ENCODE measurements around the gene TRAM2. TPM values are rescaled to one million over a fixed set of nuclear protein-coding genes. Genes with fewer than 3 reads are reported as not detected.

The TRAM2 gene
- total and polyA plus RNA-seq, 2 of the 4 experiments (the other 2 are of a cell fraction) = 77.2 to 95.7 TPM

DNA sequence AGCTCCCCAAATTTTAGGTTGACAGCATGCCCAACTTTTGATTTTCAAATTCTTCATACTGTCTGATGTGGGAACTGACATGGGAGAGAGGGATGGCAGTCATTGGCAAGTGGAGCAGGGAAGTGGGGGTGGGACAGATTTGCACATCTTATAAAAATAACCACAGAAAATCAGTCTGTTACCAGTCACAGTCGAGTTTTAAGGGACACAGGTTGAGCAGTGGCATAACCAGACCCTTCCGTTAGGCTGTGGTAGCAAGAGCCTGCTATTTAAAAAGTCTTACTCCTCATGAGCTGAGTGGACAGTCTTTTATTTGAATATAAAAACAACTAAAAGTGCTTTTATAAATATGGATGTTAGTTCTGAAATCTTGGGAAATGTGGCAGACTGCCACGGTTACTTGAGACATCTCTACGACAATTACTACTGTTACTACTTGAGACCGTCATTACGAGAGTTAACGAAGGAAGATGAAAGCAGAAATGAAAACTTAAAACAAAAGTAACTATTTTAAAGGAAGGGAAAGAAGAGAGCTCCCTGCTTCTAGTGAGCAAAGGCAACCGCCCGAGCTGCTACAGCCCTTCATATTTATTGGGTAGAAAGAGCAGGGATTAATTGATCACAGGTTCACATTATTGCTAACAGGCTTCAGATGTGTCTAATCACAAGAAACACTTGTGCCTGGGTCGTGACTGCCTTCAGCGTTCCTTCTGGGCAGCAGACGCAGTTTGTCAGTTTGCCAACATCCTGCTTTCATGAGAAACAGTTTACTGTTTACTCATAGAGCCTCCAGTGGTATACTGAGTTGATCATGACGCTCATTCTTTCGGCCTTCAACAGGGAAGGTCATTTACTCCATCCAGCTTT is 85.4 kb downstream of the TRAM2 start:
- Histone ChIP-seq H3K18ac (ENCODE audit: low read depth, low read length) (no peak overlapping the region), H3K79me1 (ENCODE audit: low read depth in 1 of 2, low read length in 2 of 2) (no peaks in the 10 kb centered on the region), H3K9me3 (ENCODE audit: control insufficient read depth, insufficient read depth, low read length) (0 out of 2 replicates have a peak, but pooled peaks cover 2% of the 10 kb centered on the region), H2AFZ (replicated peaks; ENCODE audit: low read length, poor library complexity) (no peak overlapping the region), H4K5ac (ENCODE audit: low read depth, low read length) (no peak overlapping the region), H3K4ac (ENCODE audit: low read depth, low read length) (no peak overlapping the region), H2AK5ac (ENCODE audit: low read depth, low read length) (no peak overlapping the region; the same call in 1 of the 2 replicates), H4K20me1 (ENCODE audit: insufficient read depth, low read length) (no peaks in the 10 kb centered on the region), H3K4me3 (ENCODE audit: insufficient read depth, low read depth, low read length) (no peak overlapping the region), H2BK20ac (ENCODE audit: low read depth, low read length) (no peak overlapping the region), H2BK5ac (ENCODE audit: low read depth, low read length, poor library complexity, severe bottlenecking) (no peak overlapping the region), H3K36me3 (ENCODE audit: control insufficient read depth, insufficient read depth, low read length) (peaks cover 6% of the 10 kb centered on the region), H3K27ac (ENCODE audit: insufficient read depth, low read length) (no peak overlapping the region), H3K27me3 (ENCODE audit: control insufficient read depth, insufficient read depth, low read length) (no peaks in the 10 kb centered on the region), H3K23ac (ENCODE audit: low read depth, low read length) (no peak overlapping the region), H2AK9ac (replicated peaks; ENCODE audit: low read depth, low read length, poor library complexity) (no peak overlapping the region), H3K4me2 (ENCODE audit: low read depth, low read length) (no peak overlapping the region), H3K56ac (ENCODE audit: extremely low read depth, insufficient read depth, low read length) (no peak overlapping the region), H4K8ac (ENCODE audit: low read depth in 2 of 2, low read length in 2 of 2) (no peak overlapping the region), H3K4me1 (ENCODE audit: control insufficient read depth, insufficient read depth, low read length) (no peaks in the 10 kb centered on the region), H3K14ac (replicated peaks; ENCODE audit: low read depth, low read length) (no peak overlapping the region), H4K91ac (ENCODE audit: insufficient read depth, low read depth, low read length) (no peak overlapping the region), H2BK120ac (ENCODE audit: low read depth, low read length) (no peak overlapping the region), H2BK15ac (ENCODE audit: low read depth, low read length) (no peak overlapping the region), H3K9ac (ENCODE audit: low read depth, low read length) (no peak overlapping the region), H3K9me1 (ENCODE audit: insufficient read depth, low read length) (0 out of 2 replicates have a peak, but pooled peaks cover 3% of the 10 kb centered on the region)
- in situ Hi-C loops (cut with MboI; ENCODE audit: low sequenced_read_pairs) (no loop called here), dilution Hi-C loops (cut with HindIII; ENCODE audit: low sequenced_read_pairs, unreplicated experiment) (no loop called here), intact Hi-C loops (cut with micrococcal nuclease) (loop anchor here (10.0 kb wide), 1 partner anchor 1297 kb away; no protein-coding TSS in a partner anchor)
- ChIA-PET POLR2A (ENCODE audit: unreplicated experiment) (no interaction called here), CTCF (interaction anchor here (2.0 kb wide), 1 partner anchor 9 kb away, joined by 5 read pairs; no protein-coding TSS in a partner anchor)
- TF ChIP-seq CEBPB (IDR thresholded peaks at IDR 0.05; ENCODE audit: low read depth, low read length) = no peak
- TF ChIP-seq MAZ (IDR thresholded peaks at IDR 0.05; ENCODE audit: borderline replicate concordance, low read depth, low read length) = no peak
- TF ChIP-seq, protein P1, sequence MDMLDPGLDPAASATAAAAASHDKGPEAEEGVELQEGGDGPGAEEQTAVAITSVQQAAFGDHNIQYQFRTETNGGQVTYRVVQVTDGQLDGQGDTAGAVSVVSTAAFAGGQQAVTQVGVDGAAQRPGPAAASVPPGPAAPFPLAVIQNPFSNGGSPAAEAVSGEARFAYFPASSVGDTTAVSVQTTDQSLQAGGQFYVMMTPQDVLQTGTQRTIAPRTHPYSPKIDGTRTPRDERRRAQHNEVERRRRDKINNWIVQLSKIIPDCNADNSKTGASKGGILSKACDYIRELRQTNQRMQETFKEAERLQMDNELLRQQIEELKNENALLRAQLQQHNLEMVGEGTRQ (IDR thresholded peaks at IDR 0.05; ENCODE audit: low read depth, low read length) = no peak
- TF ChIP-seq RCOR1 (IDR thresholded peaks at IDR 0.05; ENCODE audit: insufficient replicate concordance, low read length) = no peak
- TF ChIP-seq, protein P2, sequence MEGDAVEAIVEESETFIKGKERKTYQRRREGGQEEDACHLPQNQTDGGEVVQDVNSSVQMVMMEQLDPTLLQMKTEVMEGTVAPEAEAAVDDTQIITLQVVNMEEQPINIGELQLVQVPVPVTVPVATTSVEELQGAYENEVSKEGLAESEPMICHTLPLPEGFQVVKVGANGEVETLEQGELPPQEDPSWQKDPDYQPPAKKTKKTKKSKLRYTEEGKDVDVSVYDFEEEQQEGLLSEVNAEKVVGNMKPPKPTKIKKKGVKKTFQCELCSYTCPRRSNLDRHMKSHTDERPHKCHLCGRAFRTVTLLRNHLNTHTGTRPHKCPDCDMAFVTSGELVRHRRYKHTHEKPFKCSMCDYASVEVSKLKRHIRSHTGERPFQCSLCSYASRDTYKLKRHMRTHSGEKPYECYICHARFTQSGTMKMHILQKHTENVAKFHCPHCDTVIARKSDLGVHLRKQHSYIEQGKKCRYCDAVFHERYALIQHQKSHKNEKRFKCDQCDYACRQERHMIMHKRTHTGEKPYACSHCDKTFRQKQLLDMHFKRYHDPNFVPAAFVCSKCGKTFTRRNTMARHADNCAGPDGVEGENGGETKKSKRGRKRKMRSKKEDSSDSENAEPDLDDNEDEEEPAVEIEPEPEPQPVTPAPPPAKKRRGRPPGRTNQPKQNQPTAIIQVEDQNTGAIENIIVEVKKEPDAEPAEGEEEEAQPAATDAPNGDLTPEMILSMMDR (conservative IDR thresholded peaks at IDR 0.05; ENCODE audit: low read depth, low read length) = no peak
- TF ChIP-seq CHD1 (IDR thresholded peaks at IDR 0.05; ENCODE audit: low read depth, low read length) = no peak
- TF ChIP-seq RFX5 (IDR thresholded peaks at IDR 0.05; ENCODE audit: low read depth, low read length) = no peak
- TF ChIP-seq MAFK (IDR thresholded peaks at IDR 0.05; ENCODE audit: low read depth, low read length) = no peak
- no peak for TF ChIP-seq BHLHE40 (IDR thresholded peaks at IDR 0.05; ENCODE audit: low read depth, low read length)
- no peak for TF ChIP-seq MXI1 (IDR thresholded peaks at IDR 0.05; ENCODE audit: borderline replicate concordance, low read depth, low read length)
- no peak for TF ChIP-seq NFE2L2 (IDR thresholded peaks at IDR 0.05; ENCODE audit: low read depth, low read length)
- no peak for TF ChIP-seq RAD21 (IDR thresholded peaks at IDR 0.05; ENCODE audit: low read length)
- TF ChIP-seq SMC3 (IDR thresholded peaks at IDR 0.05; ENCODE audit: low read depth, low read length) = no peak
- TF ChIP-seq POLR2A (IDR thresholded peaks at IDR 0.05; ENCODE audit: low read depth, low read length) = no peak
- no peak for TF ChIP-seq FOS (IDR thresholded peaks at IDR 0.05; ENCODE audit: low read depth, low read length)
- no CpG with 5 or more reads among the region's 14 CpGs for WGBS, 2 experiments (ENCODE audit: extremely low coverage in 2 of 2, insufficient read length in 1 of 2)
- ATAC-seq (ENCODE audit: low read depth) (no peak), DNase-seq (peak; percentile 57)
- no TSS peak for BruUV-seq (replicated peaks)

All from IMR-90 (cell line).